H1 (cell line): ENCODE data around the gene ELOVL1. TPM values are rescaled to one million over a fixed set of nuclear protein-coding genes. Genes with fewer than 3 reads are reported as not detected.

Experiments
- CTCF ChIA-PET: fragments of 300-600 bp; sonication (Branson Sonifier 250); formaldehyde crosslinking; loops from one replicate; lab custom pipeline; 2021; ENCODE audit not compliant: partially characterized antibody; lab: Charles Lee
- POLR2A ChIA-PET: fragments of 300-600 bp; sonication (Branson Sonifier 250); formaldehyde crosslinking; loops from one replicate; lab custom pipeline; 2021; ENCODE audit warnings: inconsistent platforms; ENCODE audit not compliant: partially characterized antibody; lab: Charles Lee
- DNase-seq, 2 experiments: peaks; one replicate each; pipeline versions ENCODE4 v3.0.0 to v3.0.0-alpha.2; 2010 to 2022; ENCODE audit warnings: low spot score in 2 of 2, low read depth in 1 of 2, mixed read lengths in 1 of 2
- FAIRE-seq: peaks from 2 replicates; lab custom pipeline; 2011; peaks lifted over from hg19 to GRCh38; lab: Jason Lieb, UNC
- H2AFZ ChIP-seq: 2 replicates; pipeline ENCODE4 v1.8.1; 2012; ENCODE audit warnings: low read length, inconsistent platforms
- H2AK5ac ChIP-seq: 2 replicates; pipeline ENCODE4 v1.6.1; 2013; ENCODE audit warnings: low read depth, low read length
- H2BK120ac ChIP-seq: replicated peaks from 2 replicates; pipeline ENCODE3; 2013; ENCODE audit warnings: low read depth, low read length, inconsistent platforms
- H2BK12ac ChIP-seq: 2 replicates; pipeline ENCODE4 v1.6.1; 2013; ENCODE audit warnings: low read depth, low read length
- H2BK15ac ChIP-seq: 2 replicates; pipeline ENCODE4 v1.6.1; 2013; ENCODE audit warnings: low read length
- H2BK20ac ChIP-seq: 2 replicates; pipeline ENCODE4 v1.6.1; 2013; ENCODE audit warnings: low read length
- H2BK5ac ChIP-seq: 2 replicates; pipeline ENCODE4 v1.6.1; 2013; ENCODE audit warnings: low read depth, low read length
- H3K14ac ChIP-seq: 2 replicates; pipeline ENCODE4 v1.6.1; 2013; ENCODE audit warnings: inconsistent platforms; ENCODE audit not compliant: insufficient read length
- H3K18ac ChIP-seq: 2 replicates; pipeline ENCODE4 v1.6.1; 2013; ENCODE audit warnings: low read length; ENCODE audit errors: extremely low read depth
- H3K23ac ChIP-seq: 2 replicates; pipeline ENCODE4 v1.6.1; 2013; ENCODE audit warnings: inconsistent platforms; ENCODE audit not compliant: insufficient read length
- H3K23me2 ChIP-seq: 2 replicates; pipeline ENCODE4 v1.6.1; 2013; ENCODE audit warnings: low read depth, low read length
- H3K27ac ChIP-seq: 2 replicates; pipeline ENCODE4 v1.6.1; 2011; ENCODE audit warnings: low read depth, low read length, inconsistent platforms
- H3K27me3 ChIP-seq, 4 experiments: replicated peaks in 1 of 4; 1 replicate in 1 of 4; 2 replicates in 3 of 4; pipeline versions ENCODE4 v1.6.1 to v1.8.1; 2011 to 2013; ENCODE audit warnings: low read length in 3 of 4, mild to moderate bottlenecking in 3 of 4, inconsistent platforms in 2 of 4, mixed read lengths in 2 of 4, moderate library complexity in 1 of 4; ENCODE audit not compliant: control insufficient read depth in 3 of 4, insufficient read depth in 3 of 4; ENCODE audit errors: extremely low read depth in 1 of 4
- H3K36me3 ChIP-seq, 4 experiments: 2 replicates each; pipeline versions ENCODE4 v1.6.1 to v1.8.1; 2011 to 2013; ENCODE audit warnings: mild to moderate bottlenecking in 4 of 4, low read length in 3 of 4, moderate library complexity in 2 of 4, control low read depth in 1 of 4, inconsistent platforms in 1 of 4; ENCODE audit not compliant: insufficient read depth in 4 of 4, control insufficient read depth in 2 of 4
- H3K4ac ChIP-seq: replicated peaks from 2 replicates; pipeline ENCODE3; 2013; ENCODE audit warnings: low read length, low read depth, mixed read lengths, inconsistent platforms; ENCODE audit not compliant: insufficient read length
- H3K4me1 ChIP-seq, 4 experiments: replicated peaks in 1 of 4; 1 replicate in 1 of 4; 2 replicates in 3 of 4; pipeline versions ENCODE4 v1.6.1 to v1.8.1; 2011 to 2013; ENCODE audit warnings: low read length in 3 of 4, inconsistent platforms in 2 of 4, mixed read lengths in 1 of 4; ENCODE audit not compliant: insufficient read depth in 4 of 4, control insufficient read depth in 3 of 4
- H3K4me2 ChIP-seq, 2 experiments: 2 replicates each; pipeline versions ENCODE4 v1.6.1 to v1.8.1; 2011 to 2013; ENCODE audit warnings: low read depth in 2 of 2, low read length in 2 of 2, control low read depth in 1 of 2, inconsistent platforms in 1 of 2, mild to moderate bottlenecking in 1 of 2; ENCODE audit not compliant: insufficient read depth in 1 of 2
- H3K4me3 ChIP-seq, 4 experiments: fragments of 200-600, 300-600 bp in 1 of 4; sonication (generic), shearing (Covaris generic), sonication (Bioruptor Twin) in 1 of 4; 2 replicates each; pipeline versions ENCODE4 v1.5.1 to v1.8.1; 2011 to 2016; ENCODE audit warnings: low read length in 4 of 4, low read depth in 3 of 4, control low read depth in 2 of 4, inconsistent platforms in 2 of 4, mild to moderate bottlenecking in 2 of 4, mixed read lengths in 1 of 4, moderate library complexity in 1 of 4; ENCODE audit not compliant: insufficient read depth in 2 of 4; ENCODE audit errors: extremely low read depth in 1 of 4
- H3K56ac ChIP-seq: replicated peaks from 2 replicates; pipeline ENCODE3; 2013; ENCODE audit warnings: low read depth, mild to moderate bottlenecking, mixed read lengths, low read length, inconsistent platforms; ENCODE audit not compliant: insufficient read length
- H3K79me1 ChIP-seq: 2 replicates; pipeline ENCODE4 v1.6.1; 2013; ENCODE audit warnings: low read depth, low read length, control low read depth
- H3K79me2 ChIP-seq, 2 experiments: 2 replicates each; pipeline versions ENCODE4 v1.6.1 to v1.8.1; 2012 to 2013; ENCODE audit warnings: low read length in 2 of 2, mild to moderate bottlenecking in 2 of 2, inconsistent platforms in 1 of 2; ENCODE audit not compliant: insufficient read depth in 2 of 2, control insufficient read depth in 1 of 2
- H3K9ac ChIP-seq, 4 experiments: replicated peaks in 1 of 4; 1 replicate in 1 of 4; 2 replicates in 3 of 4; pipeline versions ENCODE4 v1.6.1 to v1.8.1; 2011 to 2013; ENCODE audit warnings: low read depth in 3 of 4, low read length in 3 of 4, control low read depth in 2 of 4, mild to moderate bottlenecking in 2 of 4, moderate library complexity in 2 of 4, inconsistent platforms in 1 of 4; ENCODE audit errors: extremely low read depth in 1 of 4
- H3K9me3 ChIP-seq, 2 experiments: 2 replicates each; pipeline versions ENCODE4 v1.6.1 to v1.8.1; 2012 to 2013; ENCODE audit warnings: mild to moderate bottlenecking in 2 of 2, moderate library complexity in 2 of 2, control low read depth in 1 of 2, inconsistent platforms in 1 of 2, low read depth in 1 of 2, low read length in 1 of 2, mixed read lengths in 1 of 2; ENCODE audit not compliant: insufficient read depth in 2 of 2
- H4K20me1 ChIP-seq, 2 experiments: replicated peaks in 1 of 2; 2 replicates each; pipeline versions ENCODE3 to v1.8.1; 2011 to 2013; ENCODE audit warnings: inconsistent platforms in 2 of 2, low read length in 2 of 2, mild to moderate bottlenecking in 1 of 2; ENCODE audit not compliant: insufficient read depth in 2 of 2, control insufficient read depth in 1 of 2
- H4K5ac ChIP-seq: 2 replicates; pipeline ENCODE4 v1.6.1; 2013; ENCODE audit warnings: low read length, low read depth, mixed read lengths, inconsistent platforms; ENCODE audit not compliant: insufficient read length
- H4K8ac ChIP-seq: 2 replicates; pipeline ENCODE4 v1.8.0; 2013; ENCODE audit warnings: mild to moderate bottlenecking, moderate library complexity, low read length, inconsistent platforms; ENCODE audit not compliant: insufficient read depth; ENCODE audit errors: extremely low read depth
- H4K91ac ChIP-seq: replicated peaks from 2 replicates; pipeline ENCODE3; 2013; ENCODE audit warnings: low read length, mixed read lengths, inconsistent platforms; ENCODE audit not compliant: insufficient read length
- BACH1 ChIP-seq: IDR thresholded peaks from 2 replicates; pipeline ENCODE4 v1.6.1; 2012; ENCODE audit warnings: low read length, improper control_type of control experiment
- CTCF ChIP-seq, 3 experiments: IDR thresholded peaks; 1 replicate in 2 of 3; 2 replicates in 1 of 3; pipeline versions ENCODE4 v1.5.1 to v1.6.1; 2011; ENCODE audit warnings: low read length in 3 of 3, mild to moderate bottlenecking in 3 of 3, inconsistent platforms in 2 of 3, low read depth in 1 of 3, moderate library complexity in 1 of 3; ENCODE audit not compliant: insufficient read depth in 1 of 3; ENCODE audit errors: control extremely low read depth in 1 of 3
- RAD21 ChIP-seq, 2 experiments: IDR thresholded peaks in 1 of 2; conservative IDR thresholded peaks in 1 of 2; 2 replicates each; pipeline ENCODE4 v1.6.1; 2011; ENCODE audit warnings: low read depth in 2 of 2, low read length in 2 of 2, improper control_type of control experiment in 1 of 2, inconsistent platforms in 1 of 2, mild to moderate bottlenecking in 1 of 2, moderate library complexity in 1 of 2
- WGBS, 2 experiments: shearing (Covaris generic) in 1 of 2; methylation state at CpG; one replicate each; pipeline versions ENCODE4 v1.1.6 to v1.1.7; 2013 to 2015; ENCODE audit warnings: low lambda C conversion rate in 2 of 2, mixed read lengths in 2 of 2, inconsistent platforms in 1 of 2, low coverage in 1 of 2, missing lambda C conversion rate in 1 of 2; ENCODE audit not compliant: insufficient replicate concordance in 2 of 2, insufficient coverage in 1 of 2, insufficient read length in 1 of 2; ENCODE audit errors: extremely low coverage in 1 of 2, missing lambda C conversion rate in 1 of 2; 5-methylcytosine and 5-hydroxymethylcytosine counted together
- polyA plus RNA-seq, 7 experiments: library from polyadenylated mRNA; depleted of rRNA in 3 of 7; stranded (reverse) in 5 of 7; unstranded in 2 of 7; fragments of >200 nt in 5 of 7; fragments of 200-250 nt in 2 of 7; gene quantifications; 1 replicate in 5 of 7; 2 replicates in 1 of 7; 4 replicates in 1 of 7; pipeline versions ENCODE4 v1.2.1 to v1.2.3, GENCODE V29; 2011 to 2013; ENCODE audit warnings: missing spikeins in 2 of 7, mixed read lengths in 2 of 7
- total RNA-seq: library from RNA; stranded (reverse); fragmentation: NEBNext Ultra II Directional; extraction: Animal tissue kit (Norgen Biotek cat#: 25700); gene quantifications from 2 replicates; pipeline ENCODE4 v1.2.1, GENCODE V29; 2021

Gene ELOVL1
- total and polyA plus RNA-seq, 2 of the 8 experiments (the other 6 are each of a cell fraction or from before 2014, with no cell fraction given): 28.5 to 68.1 TPM

GRCh38 chr1:43316738-43317520 is 50.9 kb downstream of the ELOVL1 start:
- Histone ChIP-seq H3K79me1 (no peaks in the 10 kb centered on the region), H3K36me3 (no peaks in the 10 kb centered on the region), H3K4ac (no peak overlapping the region), H3K23ac (no peak overlapping the region), H3K9me3 (no peaks in the 10 kb centered on the region), H4K8ac (no peak overlapping the region), H4K20me1 (no peaks in the 10 kb centered on the region), H2BK20ac (no peak overlapping the region), H3K14ac (no peak overlapping the region), H3K4me1 (peaks cover 0 to 5% (median 0%) of the 10 kb centered on the region in 4 experiments; a peak in 1 of 7 replicates), H3K79me2 (no peaks in the 10 kb centered on the region), H3K4me2 (no peak overlapping the region), H2BK15ac (0 out of 2 replicates have a peak overlapping the region, but pooled peaks have one; percentile 65), H2AFZ (no peak overlapping the region), H2AK5ac (no peak overlapping the region), H2BK120ac (no peak overlapping the region), H3K9ac (no peak overlapping the region), H3K18ac (no peak overlapping the region), H3K27ac (no peak overlapping the region), H3K23me2 (no peaks in the 10 kb centered on the region), H2BK12ac (no peak overlapping the region), H3K56ac (no peak overlapping the region), H3K27me3 (no peaks in the 10 kb centered on the region; a peak in 2 of 7 replicates), H4K5ac (no peak overlapping the region), H2BK5ac (no peak overlapping the region), H3K4me3 (no peak overlapping the region), H4K91ac (no peak overlapping the region)
- DNase-seq: no peak
- ChIA-PET POLR2A (interaction anchor here (0.9 to 1.2 kb wide), 4 partner anchors 10 to 52 kb away, joined by 3 to 4 read pairs (median 3); no protein-coding TSS in a partner anchor), CTCF (interaction anchor here (0.6 to 3.9 kb wide), 11 partner anchors 9 to 40 kb away, joined by 3 to 19 read pairs (median 4); partner anchors contain the start of gene C1orf210)
- FAIRE-seq: no peak
- 89% methylated on average over 16 of the region's 16 CpGs; no CpG with 5 or more reads in 1 of the 2 experiments for WGBS, 2 experiments
- TF ChIP-seq RAD21 (IDR thresholded peaks at IDR 0.05 in 1 of 2, conservative IDR thresholded peaks at IDR 0.05 in 1 of 2; ENCODE audit: low read depth in 2 of 2, low read length in 2 of 2) (peak; percentile 2 to 36; a peak in 1 of 4 replicates), BACH1 (no peak), CTCF (IDR thresholded peaks at IDR 0.05; ENCODE audit: control extremely low read depth in 1 of 3, insufficient read depth in 1 of 3, low read depth in 1 of 3, low read length in 3 of 3) (peak; percentile 14 to 52 (median 38); a peak in 2 of 4 replicates)
